Left ventricle myocardium inferior (tissue), 1 donor: ENCODE data around the gene GRM7. TPM values are rescaled to one million over a fixed set of nuclear protein-coding genes. Genes with fewer than 3 reads are reported as not detected.

Experiments used
- DNase-seq: peaks from one replicate; pipeline ENCODE4 v3.0.0-alpha.2; 2020
- H3K27ac ChIP-seq: fragments of 200-600 bp; replicated peaks from 2 replicates; pipeline ENCODE4 v1.8.0; 2021
- H3K27me3 ChIP-seq: fragments of 200-600 bp; 2 replicates; pipeline ENCODE4 v1.8.0; 2021; ENCODE audit warnings: low read depth
- H3K36me3 ChIP-seq: fragments of 200-600 bp; 2 replicates; pipeline ENCODE4 v1.8.0; 2021
- H3K4me1 ChIP-seq: fragments of 200-600 bp; 2 replicates; pipeline ENCODE4 v1.8.0; 2021
- H3K4me3 ChIP-seq: fragments of 200-600 bp; 2 replicates; pipeline ENCODE4 v1.8.0; 2021; ENCODE audit warnings: mild to moderate bottlenecking, moderate library complexity
- H3K9me3 ChIP-seq: fragments of 200-600 bp; replicated peaks from 2 replicates; pipeline ENCODE4 v1.8.0; 2021
- intact Hi-C: fragments of 100-400 bp; cut with micrococcal nuclease; formaldehyde crosslinking; loops from one replicate; pipeline ENCODE4 v1.11.0; 2022
- total RNA-seq: library from RNA; stranded (reverse); fragmentation: NEBNext Ultra II Directional; extraction: Animal tissue kit (Norgen Biotek cat#: 25700); gene quantifications from one replicate; pipeline ENCODE4 v1.2.1, GENCODE V29; 2021
- TF ChIP-seq, protein P1 (sequence below): fragments of 200-600 bp; IDR thresholded peaks from 2 replicates; pipeline ENCODE4 v1.8.0; 2021; ENCODE audit warnings: antibody characterized with exemption, mild to moderate bottlenecking, borderline replicate concordance
- donor health status: DM: no; HTN: yes; CAD: no; lungs with severe emphysema.

The GRM7 gene
- total RNA-seq, 1 donor from 2014 or later, result not detected

DNA sequence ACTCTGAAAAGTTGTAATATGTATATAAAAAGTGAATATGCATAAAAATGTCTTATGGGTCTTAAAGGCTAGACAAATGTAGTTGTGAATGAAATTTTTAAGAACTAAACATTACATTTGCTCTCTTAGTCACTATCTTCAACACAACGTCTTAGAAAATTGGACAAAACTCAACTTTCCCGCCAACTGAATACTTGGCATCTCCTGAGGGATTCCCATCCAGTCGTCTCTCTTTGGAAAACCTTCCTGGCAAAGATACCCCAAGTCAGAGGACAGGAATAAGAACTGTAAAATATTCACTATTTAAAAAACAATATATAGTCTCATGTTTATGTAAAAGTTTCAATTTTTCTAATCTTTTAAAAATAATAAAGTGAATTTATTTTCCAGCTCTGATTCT is 354.8 kb downstream of the GRM7 start:
- TF ChIP-seq, protein P1, sequence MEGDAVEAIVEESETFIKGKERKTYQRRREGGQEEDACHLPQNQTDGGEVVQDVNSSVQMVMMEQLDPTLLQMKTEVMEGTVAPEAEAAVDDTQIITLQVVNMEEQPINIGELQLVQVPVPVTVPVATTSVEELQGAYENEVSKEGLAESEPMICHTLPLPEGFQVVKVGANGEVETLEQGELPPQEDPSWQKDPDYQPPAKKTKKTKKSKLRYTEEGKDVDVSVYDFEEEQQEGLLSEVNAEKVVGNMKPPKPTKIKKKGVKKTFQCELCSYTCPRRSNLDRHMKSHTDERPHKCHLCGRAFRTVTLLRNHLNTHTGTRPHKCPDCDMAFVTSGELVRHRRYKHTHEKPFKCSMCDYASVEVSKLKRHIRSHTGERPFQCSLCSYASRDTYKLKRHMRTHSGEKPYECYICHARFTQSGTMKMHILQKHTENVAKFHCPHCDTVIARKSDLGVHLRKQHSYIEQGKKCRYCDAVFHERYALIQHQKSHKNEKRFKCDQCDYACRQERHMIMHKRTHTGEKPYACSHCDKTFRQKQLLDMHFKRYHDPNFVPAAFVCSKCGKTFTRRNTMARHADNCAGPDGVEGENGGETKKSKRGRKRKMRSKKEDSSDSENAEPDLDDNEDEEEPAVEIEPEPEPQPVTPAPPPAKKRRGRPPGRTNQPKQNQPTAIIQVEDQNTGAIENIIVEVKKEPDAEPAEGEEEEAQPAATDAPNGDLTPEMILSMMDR, result no peak
- no peaks in the 10 kb centered on the region for H3K4me1 ChIP-seq
- no peaks in the 10 kb centered on the region for H3K27me3 ChIP-seq
- no peak overlapping the region for H3K27ac ChIP-seq
- H3K9me3 ChIP-seq, result no peaks in the 10 kb centered on the region
- no peak for DNase-seq
- intact Hi-C loops, result no loop called here
- H3K36me3 ChIP-seq, result no peaks in the 10 kb centered on the region
- no peak overlapping the region for H3K4me3 ChIP-seq

DNA sequence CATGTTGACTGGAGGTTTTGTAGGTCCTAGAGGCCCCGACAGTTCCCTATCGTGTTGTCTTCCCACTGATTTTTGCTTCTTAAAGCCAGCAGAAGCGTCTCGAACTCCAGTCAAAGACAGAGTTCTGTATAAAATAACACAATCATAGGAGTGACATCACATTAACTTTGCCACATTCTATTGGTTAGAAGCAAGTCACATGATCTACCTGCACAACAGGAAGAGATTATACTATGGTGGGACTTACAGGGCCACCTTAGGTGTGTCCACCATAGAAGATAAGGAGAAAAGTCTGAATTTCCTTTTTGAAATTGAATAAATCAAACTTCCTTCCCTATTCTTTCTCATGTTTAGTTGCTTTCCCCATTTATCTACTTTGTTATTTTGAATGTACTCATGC is 365.5 kb downstream of the GRM7 start:
- H3K4me1 ChIP-seq, result no peaks in the 10 kb centered on the region
- no peaks in the 10 kb centered on the region for H3K9me3 ChIP-seq
- no peak overlapping the region for H3K27ac ChIP-seq
- no peak overlapping the region for H3K4me3 ChIP-seq
- intact Hi-C loops, result no loop called here
- H3K27me3 ChIP-seq, result no peaks in the 10 kb centered on the region
- no peaks in the 10 kb centered on the region for H3K36me3 ChIP-seq
- TF ChIP-seq, protein P1, result no peak
- DNase-seq, result no peak

DNA sequence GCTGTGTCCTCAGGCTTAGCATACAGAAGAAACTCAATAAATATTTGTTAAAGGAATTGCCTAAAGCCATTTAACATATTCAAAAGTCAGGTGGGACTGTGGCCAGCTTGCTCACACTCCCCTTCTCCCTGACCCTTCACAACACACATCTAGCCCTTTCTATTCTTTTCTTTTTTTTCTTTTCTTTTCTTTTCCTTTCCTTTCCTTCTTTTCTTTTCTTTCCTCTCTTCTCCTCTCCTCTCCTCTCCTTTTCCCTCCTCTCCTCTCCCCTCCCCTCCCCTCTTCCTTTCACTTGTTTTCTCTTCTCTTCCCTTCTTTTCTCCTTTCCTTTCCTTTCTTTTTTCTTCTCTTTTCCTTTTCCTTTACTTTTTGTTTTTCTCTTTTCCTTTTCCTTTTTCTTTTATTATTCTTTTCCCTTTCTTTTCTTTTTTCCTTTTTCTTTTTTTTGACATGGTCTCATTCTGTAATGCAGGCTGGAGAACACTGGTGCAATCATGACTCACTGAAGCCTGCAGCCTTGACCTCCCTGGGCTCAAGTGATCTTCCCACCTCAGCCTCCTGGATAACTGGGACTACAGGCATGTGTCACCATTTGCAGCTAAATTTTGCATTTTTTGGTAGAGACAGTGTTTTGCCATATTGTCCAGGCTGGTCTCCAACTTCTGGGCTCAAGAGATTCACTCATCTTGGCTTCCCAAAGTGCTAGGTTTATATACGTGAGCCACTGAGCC is 377.8 kb downstream of the GRM7 start:
- no peak for DNase-seq
- no peaks in the 10 kb centered on the region for H3K27me3 ChIP-seq

DNA sequence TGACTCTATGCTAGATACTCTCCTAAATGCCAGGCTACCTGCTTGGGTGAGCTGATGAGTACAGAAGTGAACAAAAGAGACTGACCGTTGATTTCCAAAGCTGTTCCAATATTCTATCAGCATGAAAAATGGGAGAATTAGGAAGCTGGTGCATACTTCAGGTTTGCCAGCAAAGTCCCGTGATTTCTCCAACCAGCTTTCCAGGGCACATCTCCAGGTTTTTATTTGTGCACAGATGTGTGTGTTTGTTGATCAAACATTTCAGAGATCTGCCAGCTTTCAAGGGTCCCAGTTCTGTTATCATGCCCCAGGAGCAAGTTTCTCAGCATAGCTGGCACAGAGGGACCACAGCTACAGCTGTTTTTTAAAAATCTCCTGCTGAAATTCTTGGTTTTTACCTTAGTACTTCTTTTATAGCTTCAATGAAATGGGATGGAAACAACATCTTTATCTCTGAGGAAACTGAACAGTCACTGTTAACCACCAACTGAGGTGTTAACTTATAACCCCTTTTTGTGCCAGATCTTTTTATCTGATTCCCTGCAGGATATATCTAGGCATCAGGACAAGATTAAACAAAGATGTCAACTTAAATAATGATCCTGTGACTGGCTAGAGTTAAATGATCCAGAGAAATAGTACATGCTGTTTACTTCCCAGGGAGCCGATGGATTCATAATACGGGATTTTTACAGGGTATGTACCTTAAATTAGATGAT is 380.8 kb downstream of the GRM7 start:
- Histone ChIP-seq H3K27me3 (no peaks in the 10 kb centered on the region), H3K9me3 (no peaks in the 10 kb centered on the region), H3K4me1 (no peaks in the 10 kb centered on the region), H3K36me3 (no peaks in the 10 kb centered on the region), H3K4me3 (no peak overlapping the region), H3K27ac (no peak overlapping the region)
- TF ChIP-seq, protein P1, result no peak
- intact Hi-C loops, result no loop called here
- DNase-seq, result no peak

More for the DNA sequence above, 377.8 kb downstream of the GRM7 start:
- Histone ChIP-seq H3K9me3 (no peaks in the 10 kb centered on the region), H3K4me1 (no peaks in the 10 kb centered on the region), H3K27ac (no peak overlapping the region), H3K36me3 (no peaks in the 10 kb centered on the region), H3K4me3 (no peak overlapping the region)
- intact Hi-C loops, result no loop called here
- TF ChIP-seq, protein P1, result no peak

DNA sequence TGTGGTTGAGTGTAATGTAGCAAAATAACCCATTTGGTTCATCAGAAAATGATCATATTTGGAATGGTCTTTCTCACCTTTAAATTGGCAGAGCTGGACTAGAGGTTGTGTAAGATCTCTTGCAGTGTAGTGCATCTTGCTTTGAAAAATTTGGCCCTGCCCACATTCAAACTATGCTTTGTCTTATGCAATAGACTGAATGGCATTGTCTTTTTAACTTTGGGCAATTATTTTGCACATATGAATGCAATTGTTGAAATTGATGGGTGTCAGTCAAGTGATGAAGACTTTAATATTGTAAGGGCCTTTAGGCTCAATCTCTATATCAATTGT is 381.4 kb downstream of the GRM7 start:
- H3K27ac ChIP-seq, result no peak overlapping the region
- intact Hi-C loops, result no loop called here
- H3K4me1 ChIP-seq, result no peaks in the 10 kb centered on the region
- no peaks in the 10 kb centered on the region for H3K36me3 ChIP-seq
- TF ChIP-seq, protein P1, result no peak
- H3K4me3 ChIP-seq, result no peak overlapping the region
- DNase-seq, result no peak
- no peaks in the 10 kb centered on the region for H3K27me3 ChIP-seq
- H3K9me3 ChIP-seq, result no peaks in the 10 kb centered on the region
